ENCODE data around the gene KIR3DL3.
"Not testable (repeated sequence)": the region's sequence is repeated elsewhere in the genome, so short reads cannot be mapped to it uniquely, and the experiment has no call there.

Gene KIR3DL3

GRCh38 chr19:54738306-54738705 lies 14.1 kb downstream of the KIR3DL3 start, which contains the start of gene KIR2DL3:
Gene KIR2DL3, plus strand, starts transcription at chr19:54738513. Its CDS starts 33 bp downstream, at chr19:54738546.
- not testable (repeated sequence) for DNase-seq

DNA sequence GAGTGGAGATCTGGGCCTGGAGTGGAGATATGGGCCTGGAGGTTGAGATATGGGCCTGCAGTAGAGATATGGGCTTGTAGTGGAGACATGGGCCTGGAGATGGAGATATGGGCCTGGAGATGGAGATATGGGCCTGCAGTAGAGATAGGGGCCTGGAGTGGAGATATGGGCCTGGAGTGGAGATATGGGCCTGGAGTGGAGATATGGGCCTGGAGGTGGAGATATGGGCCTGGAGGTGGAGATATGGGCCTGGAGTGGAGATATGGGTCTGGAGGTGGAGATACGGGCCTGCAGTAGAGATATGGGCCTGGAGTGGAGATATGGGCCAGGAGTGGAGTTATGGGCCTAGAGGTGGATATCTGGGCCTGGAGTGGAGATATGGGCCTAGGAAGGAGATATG lies 14.5 kb downstream of the KIR3DL3 start:
- DNase-seq: no peak

DNA sequence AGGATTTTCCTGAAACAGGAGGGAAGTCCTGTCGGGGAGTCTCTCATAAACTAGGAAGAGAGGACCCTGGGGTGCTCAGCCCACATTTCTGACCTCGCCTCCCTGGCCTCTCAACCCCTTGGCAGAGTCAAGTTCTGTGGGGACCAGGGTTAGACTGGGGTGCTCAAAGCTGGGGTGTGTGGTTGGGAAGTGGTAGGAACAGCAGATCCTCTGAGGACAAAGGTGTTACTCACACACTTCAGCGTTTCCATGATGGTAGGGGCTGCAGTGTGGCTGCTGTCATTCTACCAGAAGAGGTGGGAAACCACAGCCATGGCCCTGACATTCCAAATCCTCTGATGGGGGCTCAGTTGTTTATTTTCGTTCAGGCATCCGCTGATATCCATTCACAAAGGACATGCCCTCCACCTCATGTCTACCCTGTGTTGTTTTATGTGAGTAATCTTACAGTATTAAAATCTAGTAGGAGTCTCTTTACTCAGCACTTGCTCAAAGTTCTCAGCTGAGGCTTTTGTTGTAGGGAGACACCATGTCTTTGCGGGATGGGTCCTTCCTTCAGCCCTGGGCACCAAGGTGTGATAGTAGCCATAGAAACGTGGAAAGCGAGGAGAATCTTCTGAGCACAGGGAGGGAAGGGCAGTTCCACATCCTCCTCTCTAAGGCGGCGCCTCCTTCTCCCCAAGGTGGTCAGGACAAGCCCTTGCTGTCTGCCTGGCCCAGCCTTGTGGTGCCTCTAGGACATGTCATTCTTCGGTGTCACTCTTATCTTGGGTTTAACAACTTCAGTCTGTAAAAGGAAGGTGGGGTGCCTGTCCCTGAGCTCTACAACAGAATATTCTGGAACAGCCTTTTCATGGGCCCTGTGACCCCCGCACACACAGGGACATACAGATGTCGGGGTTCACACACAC lies 15.6 kb downstream of the KIR3DL3 start:
- no peak for DNase-seq

DNA sequence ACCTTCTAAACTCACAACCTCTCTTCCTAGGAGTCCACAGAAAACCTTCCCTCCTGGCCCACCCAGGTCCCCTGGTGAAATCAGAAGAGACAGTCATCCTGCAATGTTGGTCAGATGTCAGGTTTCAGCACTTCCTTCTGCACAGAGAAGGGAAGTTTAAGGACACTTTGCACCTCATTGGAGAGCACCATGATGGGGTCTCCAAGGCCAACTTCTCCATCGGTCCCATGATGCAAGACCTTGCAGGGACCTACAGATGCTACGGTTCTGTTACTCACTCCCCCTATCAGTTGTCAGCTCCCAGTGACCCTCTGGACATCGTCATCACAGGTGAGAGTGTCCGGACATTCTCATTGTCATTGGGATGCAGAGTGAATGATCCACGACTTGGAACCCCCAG lies 17.7 kb downstream of the KIR3DL3 start:
- DNase-seq: not testable (repeated sequence)

DNA sequence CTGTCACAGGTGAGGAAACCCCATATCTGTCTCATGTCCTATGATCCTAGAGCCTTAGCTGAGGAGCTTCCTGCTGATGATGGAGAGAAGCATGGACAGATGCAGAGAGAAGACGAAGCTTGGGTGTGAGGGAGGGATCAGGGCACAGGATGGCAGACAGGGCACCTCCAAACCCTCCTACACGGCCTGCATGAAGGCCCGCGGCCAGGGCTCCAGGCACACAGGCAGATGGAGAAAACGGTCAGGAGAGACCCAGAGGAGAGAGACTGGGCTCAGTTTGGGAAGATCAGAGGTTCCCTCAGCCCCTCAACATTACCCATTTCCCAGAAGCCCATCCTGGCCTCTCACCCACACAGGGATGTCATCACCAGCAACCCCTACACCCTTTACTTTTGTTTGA lies 19.8 kb downstream of the KIR3DL3 start:
- not testable (repeated sequence) for DNase-seq

DNA sequence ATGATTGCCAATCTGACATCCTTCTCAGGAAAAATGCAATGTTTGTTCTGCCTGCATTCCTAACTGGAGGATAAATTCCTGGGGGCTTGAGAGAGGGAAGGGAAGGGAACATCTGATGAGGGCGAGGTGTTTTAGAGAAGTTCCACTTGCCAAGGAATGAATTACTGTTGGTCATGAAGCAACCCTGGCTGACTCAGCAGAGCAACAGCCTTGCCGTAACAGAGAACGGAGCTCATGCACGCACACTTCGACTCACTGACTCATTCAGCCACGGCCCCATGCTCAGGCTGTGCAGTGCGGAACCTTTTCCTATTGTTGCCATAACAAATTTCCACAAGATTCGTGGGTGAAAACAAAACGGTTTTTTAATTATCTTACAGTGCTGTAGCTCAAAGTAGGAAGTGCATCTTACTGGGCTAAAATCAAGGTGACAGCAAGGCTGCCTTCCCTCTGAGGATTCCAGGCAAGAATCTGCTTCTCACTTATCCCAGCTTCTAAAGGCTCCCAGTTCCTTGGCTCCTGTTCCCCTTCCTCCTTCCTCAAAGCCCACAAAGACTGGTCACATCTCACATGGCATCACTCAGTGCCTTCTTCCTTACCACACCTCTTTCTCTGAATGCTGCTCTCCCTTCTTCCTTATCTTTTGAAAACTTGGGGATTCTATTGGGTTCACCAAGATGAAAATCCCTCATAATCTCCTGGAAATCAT lies 23.5 kb downstream of the KIR3DL3 start:
- not testable (repeated sequence) for DNase-seq

GRCh38 chr19:54750276-54750675 lies 26.0 kb downstream of the KIR3DL3 start:
- not testable (repeated sequence) for DNase-seq

DNA sequence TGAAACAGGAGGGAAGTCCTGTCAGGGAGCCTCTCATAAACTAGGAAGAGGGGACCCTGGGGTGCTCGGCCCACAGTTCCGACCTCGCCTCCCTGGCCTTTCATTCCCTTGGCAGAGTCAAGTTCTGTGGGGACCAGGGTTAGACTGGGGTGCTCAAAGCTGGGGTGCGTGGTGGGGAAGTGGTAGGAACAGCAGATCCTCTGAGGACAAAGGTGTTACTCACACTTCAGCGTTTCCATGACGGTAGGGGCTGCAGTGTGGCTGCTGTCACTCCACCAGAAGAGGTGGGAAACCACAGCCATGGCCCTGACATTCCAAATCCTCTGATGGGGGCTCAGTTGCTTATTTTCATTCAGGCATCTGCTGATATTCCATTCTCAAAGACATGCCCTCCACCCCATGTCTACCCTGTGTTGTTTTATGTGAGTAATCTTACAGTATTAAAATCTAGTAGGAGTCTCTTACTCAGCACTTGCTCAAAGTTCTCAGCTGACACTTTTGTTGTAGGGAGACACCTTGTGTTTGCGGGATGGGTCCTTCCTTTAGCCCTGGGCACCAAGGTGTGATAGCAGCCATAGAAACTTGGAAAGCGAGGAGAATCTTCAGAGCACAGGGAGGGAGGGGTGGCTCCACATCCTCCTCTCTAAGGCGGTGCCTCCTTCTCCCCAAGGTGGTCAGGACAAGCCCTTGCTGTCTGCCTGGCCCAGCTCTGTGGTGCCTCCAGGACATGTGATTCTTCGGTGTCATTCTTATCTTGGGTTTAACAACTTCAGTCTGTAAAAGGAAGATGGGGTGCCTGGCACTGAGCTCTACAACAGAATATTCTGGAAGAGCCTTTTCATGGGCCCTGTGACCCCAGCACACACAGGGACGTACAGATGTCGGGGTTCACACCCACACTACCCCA lies 32.2 kb downstream of the KIR3DL3 start:
- not testable (repeated sequence) for DNase-seq

GRCh38 chr19:54758577-54758976 lies 34.3 kb downstream of the KIR3DL3 start:
- not testable (repeated sequence) for DNase-seq

- not testable (repeated sequence) for DNase-seq
Observed at GRCh38 chr19:54764219-54764618, 40.0 kb downstream of the KIR3DL3 start.

DNA sequence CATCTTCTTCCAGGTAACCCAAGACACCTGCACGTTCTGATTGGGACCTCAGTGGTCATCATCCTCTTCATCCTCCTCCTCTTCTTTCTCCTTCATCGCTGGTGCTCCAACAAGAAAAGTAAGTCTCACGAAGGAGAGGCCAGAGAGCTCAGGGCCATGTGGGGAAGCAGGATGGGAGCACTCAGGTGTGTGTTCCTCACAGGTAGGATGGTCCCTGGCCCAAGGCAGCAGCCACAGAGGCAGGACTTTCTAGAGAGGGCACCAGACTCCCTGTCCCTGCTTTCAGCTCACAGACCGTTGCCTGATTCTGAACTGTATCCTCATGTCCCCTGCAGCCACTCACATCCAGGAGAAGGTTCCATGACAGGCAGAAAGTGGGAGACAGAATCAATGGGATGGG lies 42.2 kb downstream of the KIR3DL3 start:
- not testable (repeated sequence) for DNase-seq

DNA sequence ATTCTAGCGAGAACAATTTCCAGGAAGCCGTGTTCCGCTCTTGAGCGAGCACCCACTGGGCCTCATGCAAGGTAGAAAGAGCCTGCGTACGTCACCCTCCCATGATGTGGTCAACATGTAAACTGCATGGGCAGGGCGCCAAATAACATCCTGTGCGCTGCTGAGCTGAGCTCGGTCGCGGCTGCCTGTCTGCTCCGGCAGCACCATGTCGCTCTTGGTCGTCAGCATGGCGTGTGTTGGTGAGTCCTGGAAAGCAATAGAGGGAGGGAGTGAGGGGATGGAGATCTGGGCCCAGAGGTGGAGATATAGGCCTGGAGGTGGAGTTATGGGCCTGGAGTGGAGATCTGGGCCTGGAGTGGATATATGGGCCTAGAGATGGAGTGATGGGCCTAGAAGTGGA lies 45.4 kb downstream of the KIR3DL3 start, which contains the start of gene KIR2DL1:
KIR2DL1 (plus strand) TSS at position 148 of the 400 bp plus-strand sequence; CDS start at position 206, 58 bp downstream.
- DNase-seq: not testable (repeated sequence)

DNA sequence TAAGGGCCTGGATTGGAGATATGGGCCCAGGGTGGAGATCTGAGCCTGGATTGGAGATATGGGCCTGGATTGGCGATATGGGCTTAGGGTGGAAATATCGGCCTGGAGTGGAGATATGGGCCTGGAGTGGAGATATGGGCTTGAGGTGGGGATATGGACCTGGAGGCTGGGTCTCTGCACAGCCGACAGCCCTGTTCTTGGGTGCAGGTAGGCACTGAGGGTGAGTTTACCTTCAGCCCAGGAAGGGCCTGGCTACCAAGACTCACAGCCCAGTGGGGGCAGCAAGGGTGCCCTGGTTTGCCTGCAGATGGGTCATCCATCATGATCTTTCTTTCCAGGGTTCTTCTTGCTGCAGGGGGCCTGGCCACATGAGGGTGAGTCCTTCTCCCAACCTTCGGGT lies 46.3 kb downstream of the KIR3DL3 start:
- not testable (repeated sequence) for DNase-seq

DNA sequence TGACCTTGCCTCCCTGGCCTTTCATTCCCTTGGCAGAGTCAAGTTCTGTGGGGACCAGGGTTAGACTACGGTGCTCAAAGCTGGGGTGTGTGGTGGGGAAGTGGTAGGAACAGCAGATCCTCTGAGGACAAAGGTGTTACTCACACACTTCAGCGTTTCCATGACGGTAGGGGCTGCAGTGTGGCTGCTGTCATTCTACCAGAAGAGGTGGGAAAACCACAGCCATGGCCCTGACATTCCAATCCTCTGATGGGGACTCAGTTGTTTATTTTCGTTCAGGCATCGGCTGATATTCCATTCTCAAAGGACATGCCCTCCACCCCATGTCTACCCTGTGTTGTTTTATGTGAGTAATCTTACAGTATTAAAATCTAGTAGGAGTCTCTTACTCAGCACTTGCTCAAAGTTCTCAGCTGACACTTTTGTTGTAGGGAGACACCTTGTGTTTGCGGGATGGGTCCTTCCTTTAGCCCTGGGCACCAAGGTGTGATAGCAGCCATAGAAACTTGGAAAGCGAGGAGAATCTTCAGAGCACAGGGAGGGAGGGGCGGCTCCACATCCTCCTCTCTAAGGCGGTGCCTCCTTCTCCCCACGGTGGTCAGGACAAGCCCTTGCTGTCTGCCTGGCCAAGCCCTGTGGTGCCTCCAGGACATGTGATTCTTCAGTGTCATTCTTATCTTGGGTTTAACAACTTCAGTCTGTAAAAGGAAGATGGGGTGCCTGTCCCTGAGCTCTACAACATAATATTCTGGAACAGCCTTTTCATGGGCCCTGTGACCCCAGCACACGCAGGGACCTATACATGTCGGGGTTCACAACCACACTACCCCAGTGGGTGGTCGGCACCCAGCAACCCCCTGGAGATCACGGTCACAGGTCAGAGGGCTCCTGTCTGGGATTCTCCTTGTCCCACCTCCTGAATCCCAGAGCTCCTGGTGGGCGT lies 47.0 kb downstream of the KIR3DL3 start:
- not testable (repeated sequence) for DNase-seq

GRCh38 chr19:54772666-54773065 lies 48.4 kb downstream of the KIR3DL3 start:
- DNase-seq: not testable (repeated sequence)

DNA sequence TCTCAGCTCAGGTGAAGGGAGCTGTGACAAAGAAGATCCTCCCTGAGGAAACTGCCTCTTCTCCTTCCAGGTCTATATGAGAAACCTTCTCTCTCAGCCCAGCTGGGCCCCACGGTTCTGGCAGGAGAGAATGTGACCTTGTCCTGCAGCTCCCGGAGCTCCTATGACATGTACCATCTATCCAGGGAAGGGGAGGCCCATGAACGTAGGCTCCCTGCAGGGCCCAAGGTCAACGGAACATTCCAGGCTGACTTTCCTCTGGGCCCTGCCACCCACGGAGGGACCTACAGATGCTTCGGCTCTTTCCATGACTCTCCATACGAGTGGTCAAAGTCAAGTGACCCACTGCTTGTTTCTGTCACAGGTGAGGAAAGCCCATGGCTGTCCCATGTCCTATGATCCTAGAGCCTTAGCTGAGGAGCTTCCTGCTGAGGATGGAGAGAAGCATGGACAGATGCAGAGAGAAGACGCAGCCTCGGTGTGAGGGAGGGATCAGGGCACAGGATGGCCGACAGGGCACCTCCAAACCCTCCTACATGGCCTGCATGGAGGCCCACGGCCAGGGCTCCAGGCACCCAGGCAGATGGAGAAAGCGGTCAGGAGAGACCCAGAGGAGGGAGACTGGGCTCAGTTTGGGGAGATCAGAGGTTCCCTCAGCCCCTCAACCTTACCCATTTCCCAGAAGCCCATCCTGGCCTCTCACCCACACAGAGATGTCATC lies 51.0 kb downstream of the KIR3DL3 start:
- not testable (repeated sequence) for DNase-seq

DNA sequence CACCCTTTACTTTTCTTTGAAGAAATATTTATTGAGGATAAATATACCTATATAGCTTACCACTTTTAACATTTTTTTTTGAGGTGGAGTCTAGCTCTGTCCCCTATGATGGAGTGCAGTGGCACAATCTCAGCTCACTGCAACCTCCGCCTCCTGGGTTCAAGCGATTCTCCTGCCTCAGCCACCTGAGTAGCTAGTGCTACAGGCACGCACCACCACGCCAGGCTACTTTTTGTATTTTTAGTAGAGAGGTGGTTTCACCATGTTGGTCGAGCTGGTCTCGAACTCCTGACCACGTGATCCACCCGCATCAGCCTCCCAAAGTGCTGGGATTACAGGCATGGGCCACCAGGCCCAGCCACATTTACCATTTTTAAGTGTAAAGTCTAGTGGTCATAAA lies 51.6 kb downstream of the KIR3DL3 start:
- not testable (repeated sequence) for DNase-seq

- not testable (repeated sequence) for DNase-seq
Observed at GRCh38 chr19:54777851-54778250, 53.6 kb downstream of the KIR3DL3 start.

DNA sequence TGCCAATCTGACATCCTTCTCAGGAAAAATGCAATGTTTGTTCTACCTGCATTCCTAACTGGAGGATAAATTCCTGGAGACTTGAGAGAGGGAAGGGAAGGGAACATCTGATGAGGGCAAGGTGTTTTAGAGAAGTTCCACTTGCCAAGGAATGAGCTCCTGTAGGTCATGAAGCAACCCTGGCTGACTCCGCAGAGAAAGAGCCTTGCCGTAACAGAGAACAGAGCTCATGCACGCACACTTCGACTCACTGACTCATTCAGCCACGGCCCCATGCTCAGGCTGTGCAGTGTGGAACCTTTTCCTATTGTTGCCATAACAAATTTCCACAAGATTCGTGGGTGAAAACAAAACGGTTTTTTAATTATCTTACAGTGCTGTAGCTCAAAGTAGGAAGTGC lies 54.7 kb downstream of the KIR3DL3 start:
- not testable (repeated sequence) for DNase-seq

GRCh38 chr19:54782916-54783315 lies 58.7 kb downstream of the KIR3DL3 start:
- DNase-seq: not testable (repeated sequence)
